ENCODE data around the gene NUTF2.
"Not testable (repeated sequence)": the region's sequence is repeated elsewhere in the genome, so short reads cannot be mapped to it uniquely, and the experiment has no call there.

Gene NUTF2

DNA sequence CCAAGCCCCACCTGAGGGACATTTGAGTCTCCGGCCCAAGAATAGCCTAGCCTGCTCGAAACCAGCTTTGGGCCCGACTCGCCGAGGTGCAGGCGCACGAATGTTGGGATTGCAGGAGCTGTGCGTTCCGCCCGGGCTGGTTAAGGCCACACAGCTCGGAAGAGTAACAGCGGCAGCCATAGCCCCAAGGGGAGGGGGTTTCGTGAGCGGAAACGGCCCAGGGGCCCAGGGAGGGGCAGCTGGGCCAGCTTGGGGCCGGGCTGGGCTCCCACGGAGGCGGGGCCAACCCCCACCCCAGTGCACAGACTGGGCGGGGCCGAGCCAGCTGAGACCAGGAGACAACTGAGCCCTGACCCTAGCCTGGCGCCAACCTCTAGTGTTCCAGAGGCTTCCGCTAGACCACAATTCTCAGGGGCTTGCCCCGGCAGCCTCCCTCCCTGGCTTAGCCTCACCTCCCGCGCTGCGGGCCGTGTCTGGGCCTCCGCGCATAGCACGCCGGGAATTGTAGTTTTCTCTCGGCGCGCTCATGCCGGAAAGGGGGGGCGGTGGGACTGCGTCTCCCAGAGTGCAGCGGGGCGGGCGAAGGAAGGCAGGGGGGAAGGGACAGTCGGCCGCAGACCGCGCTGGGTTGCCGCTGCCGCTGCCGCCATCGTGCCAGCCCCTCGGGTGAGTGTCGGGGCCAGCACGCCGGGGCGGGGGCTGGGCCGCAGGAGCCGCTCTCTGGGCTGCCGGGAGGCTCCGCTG is at the start of gene NUTF2:
Gene NUTF2, plus strand, starts transcription at position 614 of the 744 bp plus-strand sequence. CDS start 18,198 bp downstream, outside the sequence.
- DNase-seq: peak; percentile 78

DNA sequence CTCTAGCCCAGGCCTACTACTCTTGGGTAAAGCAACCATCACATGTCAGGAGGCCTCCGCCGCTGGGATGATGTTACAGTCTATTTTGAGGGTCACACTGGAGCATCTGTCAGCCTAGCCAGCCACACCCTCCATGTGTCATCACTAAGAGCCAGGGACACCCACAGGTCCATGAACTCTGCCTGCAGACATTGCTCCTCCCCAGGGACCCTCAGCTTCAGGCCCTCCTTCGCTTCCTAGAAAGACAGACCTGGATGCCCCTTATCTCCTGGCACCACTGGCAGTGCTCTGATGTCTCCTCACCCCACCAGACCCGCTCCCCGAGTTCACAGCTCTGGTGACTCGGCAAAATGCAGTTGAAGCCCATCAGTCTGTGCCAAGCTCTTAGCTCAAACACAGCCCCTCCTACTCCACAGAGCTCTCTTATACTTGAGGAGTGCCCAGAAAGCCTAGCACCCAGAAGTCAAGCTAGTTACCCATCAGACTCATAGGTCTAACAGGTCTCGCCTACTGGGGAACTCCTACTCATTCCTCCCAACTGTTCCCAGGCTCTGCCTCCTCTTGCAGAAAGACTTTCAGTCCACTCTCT is 46.3 kb upstream of the NUTF2 start:
- no peak for DNase-seq

DNA sequence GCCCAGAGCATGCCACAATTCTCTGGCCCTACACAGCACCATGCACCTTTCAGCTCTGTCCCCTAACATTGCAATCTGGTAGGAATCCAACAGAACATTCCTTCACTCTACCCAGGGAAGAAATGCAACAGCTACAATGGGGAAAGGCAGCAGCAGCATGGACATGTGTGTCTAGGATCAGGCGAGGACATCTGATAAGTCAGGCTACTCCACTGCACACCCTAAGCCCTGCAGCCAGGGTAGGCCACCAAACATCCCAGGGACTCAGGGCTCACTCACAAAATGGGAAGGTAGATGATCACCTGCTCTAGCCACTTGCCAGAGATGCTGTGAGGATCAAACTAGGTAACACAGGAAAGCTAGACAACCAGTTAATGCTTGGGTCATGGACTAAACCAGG is 45.5 kb upstream of the NUTF2 start:
- DNase-seq: no peak

DNA sequence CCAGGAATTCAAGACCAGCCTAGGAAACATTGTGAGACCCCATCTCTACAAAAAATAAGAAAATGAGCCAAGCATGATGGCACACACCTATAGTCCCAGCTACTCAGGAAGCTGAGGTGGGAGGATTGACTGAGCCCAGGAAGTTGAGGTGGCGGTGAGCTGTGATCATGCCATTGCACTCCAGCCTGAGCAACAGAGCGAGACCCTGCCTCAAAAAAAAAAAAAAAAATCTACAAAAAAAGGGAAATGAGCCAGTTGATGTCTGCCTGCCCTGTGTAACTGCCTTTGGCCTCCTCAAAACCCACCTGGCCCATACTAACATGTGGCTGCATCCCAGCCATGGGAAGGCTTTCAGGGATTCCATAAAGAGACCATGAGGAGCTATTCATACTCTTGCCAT is 44.9 kb upstream of the NUTF2 start:
- no peak for DNase-seq

DNA sequence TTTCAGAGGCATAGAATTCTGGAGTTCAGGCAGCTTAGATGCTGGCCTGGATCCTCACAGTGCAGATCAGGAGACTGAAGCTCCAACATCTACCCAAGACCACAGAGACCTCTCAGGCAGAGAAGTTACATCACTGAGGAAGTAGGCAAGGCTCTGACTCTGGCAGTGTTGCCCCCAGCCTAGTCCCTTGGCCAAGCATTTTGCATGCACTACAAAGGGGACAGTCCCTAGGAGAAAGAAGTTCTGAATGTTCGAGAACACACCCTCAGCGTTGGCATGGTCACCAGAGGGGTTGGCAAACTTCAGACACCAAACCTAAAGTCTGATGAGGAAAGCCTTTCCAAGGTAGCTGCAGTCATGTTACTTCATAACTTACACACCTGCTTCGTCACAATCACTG is 42.8 kb upstream of the NUTF2 start:
- no peak for DNase-seq

DNA sequence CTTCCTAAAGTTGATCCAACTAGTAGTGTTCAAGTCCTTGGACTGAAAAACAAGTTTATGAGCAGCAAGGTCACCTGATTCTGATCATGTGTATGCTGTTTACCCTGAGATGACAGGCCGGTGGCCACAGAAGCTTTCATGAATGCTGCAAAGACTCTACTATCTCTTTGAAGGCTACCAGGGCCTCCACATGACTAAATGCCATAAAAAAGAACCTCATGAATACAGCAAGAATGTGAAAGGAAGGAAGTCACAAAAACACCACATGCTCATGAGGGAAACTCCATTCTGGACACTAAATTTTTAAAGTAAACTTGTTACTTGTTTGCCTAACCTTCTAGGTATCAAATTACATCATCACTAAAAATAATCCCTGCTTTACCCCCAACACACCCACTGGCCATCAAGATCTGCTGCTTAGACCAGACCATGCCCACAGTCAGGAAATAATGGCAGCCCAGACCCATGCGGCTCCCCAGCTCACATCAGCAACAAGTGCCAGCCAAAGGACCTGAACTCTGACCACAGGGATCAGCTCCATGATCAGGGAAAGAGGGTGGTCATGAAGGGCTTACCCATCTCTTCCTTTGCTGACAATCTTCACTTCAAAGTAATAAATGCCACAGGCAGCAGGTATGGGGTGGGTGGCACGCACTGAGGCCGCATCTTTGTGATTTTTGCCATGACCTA is 41.7 kb upstream of the NUTF2 start:
- DNase-seq: no peak

DNA sequence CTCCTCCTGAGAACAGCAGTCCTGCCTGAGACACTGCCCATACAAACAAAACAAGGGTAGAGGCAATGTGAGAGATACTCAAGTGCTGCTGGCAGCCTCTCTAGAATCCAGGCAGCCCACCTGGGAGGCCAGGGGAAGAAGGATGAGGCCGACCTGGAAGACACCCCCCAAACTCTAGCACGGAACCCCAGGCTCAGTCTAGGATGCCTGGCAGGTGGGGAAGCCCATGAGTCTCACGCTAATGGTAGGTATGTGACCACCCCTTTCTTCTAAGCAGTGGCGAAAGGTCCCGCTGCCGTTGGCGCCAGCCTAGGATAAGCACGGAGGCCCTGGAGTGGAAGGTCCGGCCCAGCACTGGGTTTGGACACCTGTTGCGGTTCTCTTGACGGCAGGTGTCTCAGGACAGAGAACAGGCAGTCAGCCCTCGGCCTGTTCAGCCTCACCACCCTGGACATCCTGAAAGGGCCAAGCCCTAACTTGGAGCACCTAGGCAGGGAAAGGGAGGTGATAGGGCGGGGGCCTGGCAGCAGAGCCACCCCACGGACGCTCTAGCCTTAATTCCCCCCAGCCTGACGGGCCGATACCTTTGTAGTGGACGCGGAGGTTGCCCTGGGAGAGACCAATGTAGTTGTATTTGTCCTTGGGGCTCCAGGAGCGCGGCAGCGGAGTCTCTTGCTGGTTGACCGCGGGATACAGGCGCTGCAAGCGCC is 40.9 kb upstream of the NUTF2 start:
- DNase-seq: no peak

DNA sequence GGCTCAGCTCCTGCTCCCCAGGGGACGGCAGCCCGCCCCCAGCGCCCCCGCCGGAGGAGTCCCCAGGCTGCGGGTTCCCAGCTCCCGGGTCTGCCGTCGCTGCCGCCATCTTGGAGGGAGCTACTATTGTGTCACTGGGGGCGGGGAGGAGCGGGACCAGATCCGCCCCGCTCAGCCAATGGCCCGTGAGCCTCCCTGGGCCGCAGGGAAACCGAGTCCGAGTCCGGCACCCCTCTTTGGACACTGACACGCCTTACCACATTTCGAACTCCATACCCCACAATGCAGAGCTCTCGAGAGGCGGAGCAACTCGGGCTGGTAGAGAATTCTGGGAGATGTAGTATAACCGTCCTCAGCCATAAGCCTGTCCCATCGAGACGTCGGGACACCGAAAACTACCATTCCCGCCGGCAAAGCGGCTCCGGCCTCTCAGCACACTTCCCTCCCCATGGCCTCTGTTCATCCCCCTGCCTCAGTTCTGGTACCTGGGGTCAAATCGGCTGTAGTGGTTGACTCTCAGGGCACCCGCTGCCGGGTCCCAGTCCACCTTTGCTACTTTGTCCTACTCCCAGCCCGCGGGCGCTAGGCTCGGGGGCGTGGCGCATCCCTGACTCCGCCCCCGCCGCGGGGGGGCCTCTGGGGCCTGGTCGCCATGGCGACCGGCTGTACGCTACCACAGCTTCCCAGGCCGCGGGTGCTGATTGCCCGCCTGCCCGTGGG is 40.1 kb upstream of the NUTF2 start, which contains the start of the genes RANBP10 and TSNAXIP1:
Gene RANBP10, minus strand, starts transcription at position 133 of the 720 bp plus-strand sequence. Its CDS starts 24 bp downstream, at position 109.
Gene TSNAXIP1, plus strand, starts transcription at position 462 of the 720 bp plus-strand sequence. CDS start 261 bp downstream, outside the sequence.
- DNase-seq: peak; percentile 89

DNA sequence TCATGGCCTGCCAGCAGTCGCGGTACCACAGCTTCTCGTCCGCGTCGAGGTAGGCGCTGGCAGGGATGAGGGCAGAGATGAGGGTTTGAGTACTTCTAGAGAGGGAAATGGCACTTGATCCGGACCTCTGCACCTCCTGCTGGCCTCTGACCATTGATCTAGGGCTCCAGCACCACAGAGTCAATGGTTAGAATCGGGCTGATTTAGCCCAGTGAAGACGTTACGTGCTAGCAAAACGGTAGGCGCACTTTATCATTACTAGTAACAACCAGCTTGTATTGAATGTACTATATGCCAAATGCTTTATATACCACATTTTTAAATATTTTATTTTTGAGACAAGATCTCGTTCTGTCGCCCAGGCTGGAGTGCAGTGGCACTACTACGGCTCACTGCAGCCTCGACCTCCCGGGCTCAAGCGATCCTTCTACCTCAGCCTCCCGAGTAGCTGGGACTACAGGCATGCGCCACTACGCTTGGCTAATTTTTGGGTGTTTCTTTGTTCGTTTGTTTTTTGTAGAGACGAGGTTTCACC is 39.5 kb upstream of the NUTF2 start:
- no peak for DNase-seq

DNA sequence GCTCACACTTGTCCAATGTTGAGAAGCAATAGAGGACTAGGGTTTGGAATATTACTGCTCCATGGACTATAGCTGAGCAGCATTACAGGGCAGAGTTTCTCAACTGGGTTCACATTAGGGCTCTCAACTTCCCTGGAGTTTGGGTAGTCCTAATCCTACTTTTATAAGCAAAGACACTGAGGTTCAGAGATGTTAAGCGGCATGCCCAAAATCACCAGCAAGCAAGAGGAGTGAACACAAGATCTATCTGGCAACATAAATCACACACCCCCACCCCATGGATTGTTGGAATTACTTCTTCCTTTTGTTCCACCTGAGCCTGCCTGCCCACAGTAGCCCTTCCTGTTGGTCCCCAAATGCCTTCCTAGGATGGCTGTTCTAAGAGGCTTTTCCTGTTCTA is 34.8 kb upstream of the NUTF2 start:
- DNase-seq: no peak

DNA sequence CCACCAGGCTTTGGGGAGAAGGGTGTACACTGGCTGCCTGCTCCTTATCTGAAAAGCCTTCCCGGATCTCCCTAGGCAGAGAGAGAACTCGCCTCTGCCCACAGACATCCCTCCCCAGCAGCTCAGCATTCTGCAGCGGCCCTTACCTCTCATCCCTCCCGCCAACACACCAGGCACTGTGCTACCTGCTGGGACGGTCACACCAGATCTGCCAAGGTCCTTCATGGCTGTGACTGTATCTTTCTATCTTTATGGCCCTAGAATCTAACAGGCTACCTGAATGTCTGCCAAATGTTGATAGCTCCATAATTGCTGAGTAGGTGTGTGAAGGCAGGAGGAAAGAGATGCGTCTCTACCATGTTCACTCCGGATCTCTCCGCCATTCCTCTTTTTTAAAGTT is 32.2 kb upstream of the NUTF2 start:
- no peak for DNase-seq

DNA sequence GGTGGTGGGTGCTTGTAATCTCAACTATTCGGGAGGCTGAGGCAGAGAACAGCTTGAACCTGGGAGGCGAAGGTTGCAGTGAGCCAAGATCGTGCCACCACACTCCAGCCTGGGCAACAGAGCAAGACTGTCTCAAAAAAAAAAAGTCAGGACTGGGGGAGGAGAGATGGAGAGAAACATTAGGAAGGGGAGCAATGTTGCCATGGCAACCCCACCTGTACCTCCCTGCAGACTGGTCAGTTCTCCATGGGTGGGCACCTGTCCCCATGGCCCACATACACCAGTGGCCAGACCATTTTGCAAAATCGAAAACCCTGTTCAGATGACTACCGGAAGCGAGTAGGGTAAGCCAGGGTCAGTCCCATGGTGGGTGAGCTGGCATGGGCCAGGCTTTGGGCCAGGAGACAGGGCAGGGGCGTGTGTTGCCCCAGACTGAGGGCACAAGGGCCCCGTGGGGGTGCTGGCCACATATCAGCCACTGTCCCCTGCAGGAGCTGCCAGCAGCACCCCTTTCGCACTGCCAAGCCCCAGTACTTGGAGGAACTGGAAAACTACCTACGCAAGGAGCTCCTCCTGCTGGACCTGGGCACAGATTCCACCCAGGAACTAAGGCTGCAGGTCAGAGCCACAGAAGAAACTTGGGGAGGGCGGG is 26.0 kb upstream of the NUTF2 start:
- DNase-seq: no peak

DNA sequence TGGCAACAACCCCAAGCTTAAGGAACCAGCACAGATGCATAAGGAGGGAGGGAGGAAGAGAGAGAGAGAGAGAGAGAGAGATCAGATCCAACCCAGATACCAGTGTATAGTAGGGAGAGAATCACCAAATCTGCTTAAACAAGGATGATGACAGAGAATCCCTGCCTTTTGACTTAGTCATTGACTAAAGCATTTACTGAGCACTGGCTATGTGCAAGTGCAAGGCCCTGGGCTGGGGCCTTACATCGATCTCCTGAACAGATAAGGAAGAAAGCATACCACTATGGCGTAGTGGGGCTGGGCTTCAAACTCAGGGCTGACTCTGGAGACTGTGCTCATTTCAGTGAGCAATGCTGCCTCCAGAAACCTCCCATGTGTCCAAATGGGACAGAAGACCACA is 24.2 kb upstream of the NUTF2 start:
- DNase-seq: no peak

DNA sequence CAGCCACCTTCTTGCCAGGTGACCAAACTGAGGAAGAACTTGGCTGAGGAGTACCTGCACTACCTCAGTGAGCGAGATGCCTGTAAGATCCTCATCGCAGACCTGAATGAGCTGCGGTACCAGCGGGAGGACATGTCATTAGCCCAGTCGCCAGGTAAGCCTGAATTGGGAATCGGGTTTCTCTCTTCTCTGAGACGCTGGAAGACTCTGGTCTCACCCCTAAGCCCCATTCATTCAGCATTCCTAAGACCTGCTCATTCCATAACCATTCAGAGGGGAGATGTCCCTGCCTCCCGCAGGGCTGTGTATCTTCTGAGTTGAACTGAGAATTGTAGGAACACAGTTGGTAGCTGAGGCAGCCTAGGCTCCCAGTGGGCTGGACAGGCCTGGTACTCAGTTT is 21.6 kb upstream of the NUTF2 start:
- DNase-seq: no peak

DNA sequence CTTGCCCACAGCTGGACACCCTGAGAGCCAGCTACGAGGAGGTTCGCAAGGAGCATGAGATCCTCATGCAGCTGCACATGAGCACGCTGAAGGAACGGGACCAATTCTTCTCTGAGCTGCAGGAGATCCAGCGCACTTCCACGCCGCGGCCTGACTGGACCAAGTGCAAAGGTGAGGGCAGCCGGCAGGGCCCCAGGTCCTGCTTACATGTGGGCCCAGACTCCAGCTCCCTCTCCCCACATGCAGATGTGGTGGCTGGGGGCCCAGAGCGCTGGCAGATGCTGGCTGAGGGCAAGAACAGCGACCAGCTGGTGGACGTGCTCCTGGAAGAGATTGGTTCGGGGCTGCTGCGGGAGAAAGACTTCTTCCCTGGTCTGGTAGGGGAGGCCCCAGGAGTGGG is 20.8 kb upstream of the NUTF2 start:
- no peak for DNase-seq

DNA sequence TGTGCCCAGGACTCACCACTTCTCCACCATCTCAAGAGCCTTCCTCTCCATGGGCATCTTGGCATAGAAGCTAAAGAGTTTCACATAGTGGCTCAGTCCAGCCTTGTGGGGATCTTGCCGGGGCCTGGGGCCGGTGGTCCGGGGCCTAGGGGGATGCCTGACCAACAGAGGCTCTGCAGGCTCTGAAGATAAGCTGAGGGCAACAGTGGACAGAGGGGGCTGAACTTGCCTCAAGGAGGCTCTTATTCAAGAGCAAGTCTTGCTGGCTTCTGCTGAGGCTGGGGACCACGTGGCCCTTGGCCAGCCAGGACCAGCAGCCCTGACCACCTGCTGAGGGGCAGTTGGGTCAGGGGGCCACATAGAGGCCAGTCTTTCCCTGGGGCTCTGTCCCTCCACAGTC is 18.1 kb upstream of the NUTF2 start:
- DNase-seq: no peak

DNA sequence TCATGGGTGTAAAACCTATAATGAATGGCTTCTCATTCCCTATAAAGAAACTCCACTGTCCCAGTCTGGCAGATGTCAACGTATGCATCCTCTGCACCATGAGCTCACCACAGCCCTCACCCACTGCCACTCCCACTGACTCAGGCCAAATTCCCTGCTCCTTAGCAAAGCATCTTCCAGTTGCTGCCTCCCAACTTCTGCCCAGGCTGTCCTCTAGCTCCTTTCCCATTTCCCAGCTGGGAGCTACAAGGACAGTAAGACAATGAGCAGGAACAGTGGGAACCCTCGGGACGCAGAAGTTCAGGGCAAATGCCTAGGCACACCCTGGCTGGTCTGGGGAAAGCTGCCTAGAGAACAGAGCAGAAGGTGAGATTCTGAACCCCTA is 13.7 kb upstream of the NUTF2 start:
- no peak for DNase-seq

DNA sequence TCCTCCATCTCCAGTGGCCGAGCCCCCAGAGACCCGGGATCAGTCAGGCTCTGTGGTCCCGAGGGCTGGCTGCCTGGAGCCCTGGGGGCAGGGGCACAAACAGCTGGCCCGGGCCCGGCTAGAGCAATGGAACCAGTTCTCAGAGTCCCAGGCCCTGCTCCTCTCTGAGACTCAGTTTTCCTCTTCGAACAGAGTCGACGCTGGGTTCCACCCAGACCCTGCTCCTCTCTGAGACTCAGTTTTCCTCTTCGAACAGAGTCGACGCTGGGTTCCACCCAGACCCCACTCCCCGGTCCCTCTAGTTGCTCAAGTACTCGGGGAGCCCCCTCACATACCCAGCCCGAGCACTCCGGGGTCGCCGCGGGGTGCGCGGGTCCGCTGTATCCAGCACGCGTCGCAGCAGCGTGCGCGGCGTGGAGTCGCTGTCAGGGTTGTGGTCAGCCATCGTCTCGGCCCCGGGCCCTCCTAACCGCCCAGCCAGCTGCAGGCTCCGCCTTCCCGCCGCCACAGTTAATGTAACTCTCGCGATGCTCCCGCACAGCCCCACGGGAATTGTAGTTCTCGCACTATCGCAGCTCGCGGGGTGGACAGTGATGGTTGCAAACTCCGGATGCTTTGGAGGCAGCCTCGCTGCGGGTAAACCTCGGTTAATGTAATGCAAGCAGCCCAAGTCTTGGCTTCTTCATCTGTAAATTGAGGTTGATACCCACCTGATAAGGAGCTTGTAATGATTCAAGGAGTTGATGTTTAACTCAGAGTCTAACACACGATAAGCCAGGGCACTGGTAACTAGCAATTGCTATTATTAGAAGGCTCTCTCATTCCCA is 13.1 kb upstream of the NUTF2 start:
- DNase-seq: peak; percentile 67

DNA sequence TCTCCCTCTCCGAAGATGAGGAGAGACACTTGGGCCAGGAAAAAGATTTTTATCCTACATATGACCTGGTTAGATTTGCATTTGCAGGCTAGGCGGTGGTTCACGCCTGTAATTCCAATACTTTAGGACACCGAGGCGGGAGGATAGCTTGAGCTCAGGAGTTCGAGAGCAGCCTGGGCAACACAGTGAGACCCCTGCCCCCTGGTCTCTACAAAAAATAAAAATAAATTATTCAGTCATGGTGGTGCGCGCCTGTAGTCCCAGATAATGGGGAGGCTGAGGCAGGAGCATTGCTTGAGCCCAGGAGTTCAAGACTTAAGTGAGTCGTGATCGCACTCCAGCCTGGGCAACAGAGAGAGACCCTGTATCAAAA is 12.5 kb upstream of the NUTF2 start:
- no peak for DNase-seq

DNA sequence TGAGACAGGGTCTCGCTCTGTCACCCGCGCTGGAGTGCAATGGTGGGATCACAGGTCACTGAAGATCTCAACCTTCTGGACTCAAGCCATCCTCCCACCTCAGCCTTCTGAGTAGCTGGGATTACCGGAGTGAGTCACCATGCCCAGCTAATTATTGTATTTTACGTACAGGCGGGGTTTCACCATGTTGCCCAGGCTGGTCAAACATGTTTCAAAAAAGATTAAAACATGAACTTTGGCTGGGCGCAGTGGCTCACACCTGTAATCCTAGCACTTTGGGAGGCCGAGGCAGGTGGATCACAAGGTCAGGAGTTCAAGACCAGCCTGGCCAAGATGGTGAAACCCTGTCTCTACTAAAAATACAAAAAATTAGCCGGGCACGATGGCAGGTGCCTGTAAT is 9.5 kb upstream of the NUTF2 start:
- DNase-seq: not testable (repeated sequence)

DNA sequence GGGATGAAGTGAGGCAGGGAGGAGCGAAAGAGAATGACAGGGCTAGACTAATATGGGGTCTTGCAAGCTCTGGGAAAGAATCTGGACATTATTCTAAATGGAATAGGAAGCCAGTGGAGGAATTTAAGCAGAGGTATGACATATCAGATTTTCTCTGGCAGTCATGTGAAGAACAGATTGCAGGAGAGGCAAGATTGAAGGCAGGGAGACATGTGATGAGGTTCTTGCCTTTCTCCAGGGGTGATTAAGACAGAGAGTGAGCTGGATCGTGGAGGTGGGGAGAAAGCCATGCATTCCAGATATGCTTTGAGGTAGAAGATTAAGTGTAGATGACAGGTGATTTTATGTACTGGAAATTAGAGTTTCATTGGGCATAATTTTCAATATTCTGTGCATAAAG is 8.9 kb upstream of the NUTF2 start:
- DNase-seq: no peak
